DMS153 treated with DMSO at 0.1 percent for 48 hours (cell line): ENCODE measurements around the gene LPCAT2.
"Not testable (repeated sequence)": the region's sequence is repeated elsewhere in the genome, so short reads cannot be mapped to it uniquely, and the experiment has no call there.

Experiments used
- DNase-seq: peaks from one replicate; lab custom pipeline; 2025; ENCODE audit not compliant: unreplicated experiment; lab: John Stamatoyannopoulos, UW

Gene LPCAT2

DNA sequence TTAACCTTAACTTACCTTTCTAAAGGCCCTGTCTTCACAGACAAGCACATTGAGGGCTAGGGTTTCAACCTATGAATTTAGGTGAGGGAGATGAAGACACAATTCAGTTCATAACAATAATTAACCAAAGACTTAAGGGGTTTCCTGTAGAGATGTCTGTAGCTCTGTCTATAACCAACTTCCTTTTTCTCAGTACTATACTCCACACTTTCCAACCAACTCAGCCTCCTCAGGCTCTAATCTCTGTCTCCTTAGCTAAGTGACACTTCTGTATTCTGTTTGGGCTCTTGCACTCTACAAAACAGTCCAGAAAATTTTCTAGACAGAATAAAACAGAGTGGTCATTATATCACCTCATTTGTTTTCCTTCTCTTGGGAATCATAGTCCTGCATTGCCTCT lies 83.4 kb downstream of the LPCAT2 start:
- DNase-seq: no peak

DNA sequence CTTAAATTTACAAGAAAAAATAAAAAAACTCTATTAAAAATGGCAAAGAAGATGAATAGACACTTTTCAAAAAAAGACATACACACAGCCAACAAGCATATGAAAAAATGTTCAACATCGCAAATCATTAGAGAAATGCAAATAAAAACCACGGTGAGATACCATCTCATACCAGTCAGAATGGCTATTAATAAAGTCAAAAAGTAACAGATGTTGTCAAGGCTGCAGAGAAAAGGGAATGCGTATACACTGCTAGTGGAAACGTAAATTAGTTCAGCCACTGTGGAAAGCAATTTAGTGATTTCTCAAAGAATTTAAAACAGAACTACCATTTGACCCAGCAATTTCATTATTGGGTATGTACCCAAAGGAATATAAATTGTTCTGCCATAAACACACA lies 89.1 kb downstream of the LPCAT2 start:
- DNase-seq: no peak

GRCh38 chr16:55605754-55606336 lies 97.0 kb downstream of the LPCAT2 start:
- no peak for DNase-seq

- no peak for DNase-seq
Measured at GRCh38 chr16:55613613-55614335, 104.9 kb downstream of the LPCAT2 start.

DNA sequence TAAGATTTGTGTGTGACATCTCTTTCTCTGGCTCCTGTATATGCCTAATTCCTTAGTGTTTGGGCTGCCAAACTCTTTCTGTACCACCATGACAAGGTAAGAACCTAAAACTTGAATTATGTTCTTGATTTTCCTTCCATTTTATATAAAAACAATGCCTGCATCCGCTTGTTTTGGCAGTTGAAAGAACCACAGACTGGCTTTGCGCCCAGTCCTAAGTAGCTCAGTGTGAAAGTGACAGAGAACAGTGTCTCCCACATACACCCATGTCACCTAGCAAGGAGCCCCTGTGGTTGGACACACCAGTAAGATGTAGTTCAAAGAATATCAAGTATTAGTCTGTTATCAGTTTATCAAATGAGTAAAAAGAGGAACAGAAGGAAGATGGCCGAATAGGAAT lies 106.2 kb downstream of the LPCAT2 start:
- DNase-seq: no peak

DNA sequence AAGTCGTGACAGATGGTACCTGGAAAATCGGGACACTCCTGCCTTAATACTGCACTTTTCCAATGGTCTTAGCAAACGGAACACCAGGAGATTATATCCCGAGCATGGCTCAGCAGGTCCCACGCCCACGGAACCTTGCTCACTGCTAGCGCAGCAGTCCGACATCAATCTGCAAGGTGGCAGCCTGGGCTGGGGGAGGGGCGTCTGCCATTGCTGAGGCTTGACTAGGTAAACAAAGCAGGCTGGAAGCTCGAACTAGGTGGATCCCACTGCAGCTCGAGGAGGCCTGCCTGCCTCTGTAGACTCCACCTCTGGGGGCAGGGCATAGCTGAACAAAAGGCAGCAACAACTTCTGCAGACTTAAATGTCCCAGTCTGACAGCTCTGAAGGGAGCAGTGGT lies 106.8 kb downstream of the LPCAT2 start:
- not testable (repeated sequence) for DNase-seq

GRCh38 chr16:55621771-55622170 lies 112.9 kb downstream of the LPCAT2 start:
- no peak for DNase-seq

DNA sequence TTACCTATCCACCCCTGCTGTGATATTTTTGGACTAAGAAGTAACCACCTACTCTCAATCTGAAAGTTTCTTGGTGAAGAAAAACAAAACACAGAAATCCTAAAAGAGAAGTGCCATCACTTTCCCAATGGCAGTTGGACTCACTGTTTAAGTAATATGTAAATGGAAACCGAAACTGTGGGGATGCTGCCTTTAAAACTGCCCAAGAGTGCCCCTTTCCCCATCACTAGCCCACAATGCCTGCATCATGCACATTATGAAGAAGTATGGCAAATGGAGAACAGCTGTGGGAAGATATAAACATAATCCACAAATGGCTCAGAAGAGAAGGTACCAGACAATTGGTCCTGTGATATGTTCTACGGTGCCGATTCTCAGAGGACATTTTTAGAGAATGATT lies 113.4 kb downstream of the LPCAT2 start:
- no peak for DNase-seq

DNA sequence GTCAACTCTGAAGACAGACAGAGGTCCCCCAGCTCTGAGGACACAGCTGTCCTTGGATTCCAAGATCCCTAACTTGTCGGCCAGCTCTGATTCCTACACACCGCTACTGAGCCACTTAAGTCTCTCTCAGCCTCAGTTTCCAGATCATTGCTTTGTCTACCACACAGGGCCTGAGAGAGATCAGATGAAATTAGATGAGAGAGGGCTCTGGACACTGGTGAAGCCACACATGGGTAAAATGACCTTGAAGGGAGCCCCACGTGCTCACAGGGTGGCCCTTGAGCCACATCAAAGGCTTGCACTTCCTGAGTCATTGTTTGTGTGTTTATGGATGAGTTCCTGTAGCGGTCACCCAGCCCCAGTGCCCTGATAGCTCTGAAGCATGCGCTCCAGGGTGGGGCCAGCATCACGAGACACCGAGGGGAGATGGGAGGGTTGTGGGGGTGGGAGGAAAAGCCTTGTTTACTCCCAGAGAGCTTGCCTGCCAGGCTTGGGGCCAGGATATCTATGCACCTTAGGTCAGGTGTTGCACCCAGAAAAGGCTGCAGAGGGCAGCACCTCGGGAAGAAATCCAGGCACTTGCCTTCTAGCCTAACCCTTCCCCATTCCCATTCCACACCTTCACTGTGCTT lies 114.2 kb downstream of the LPCAT2 start:
- no peak for DNase-seq

DNA sequence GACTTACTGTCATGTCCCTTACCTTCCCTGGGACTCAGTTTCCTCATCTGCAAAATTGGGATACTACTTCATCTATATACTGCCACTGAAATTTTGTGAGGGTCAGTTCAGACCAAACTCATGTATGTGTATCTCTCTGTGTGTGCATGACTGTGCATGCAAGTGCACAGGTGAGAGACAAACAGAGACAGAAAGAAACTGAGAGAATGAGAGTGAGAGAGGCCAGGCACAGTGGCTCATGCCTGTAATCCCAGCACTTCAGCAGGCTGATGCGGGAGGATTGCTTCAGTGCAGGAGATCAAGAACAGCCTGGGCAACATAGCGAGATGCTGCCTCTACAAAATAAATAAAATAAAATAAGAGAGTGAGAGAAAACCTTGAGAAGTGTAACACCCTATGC lies 114.8 kb downstream of the LPCAT2 start:
- DNase-seq: no peak

GRCh38 chr16:55624696-55625095 lies 115.8 kb downstream of the LPCAT2 start:
- DNase-seq: no peak

GRCh38 chr16:55625843-55626242 lies 117.0 kb downstream of the LPCAT2 start:
- no peak for DNase-seq

DNA sequence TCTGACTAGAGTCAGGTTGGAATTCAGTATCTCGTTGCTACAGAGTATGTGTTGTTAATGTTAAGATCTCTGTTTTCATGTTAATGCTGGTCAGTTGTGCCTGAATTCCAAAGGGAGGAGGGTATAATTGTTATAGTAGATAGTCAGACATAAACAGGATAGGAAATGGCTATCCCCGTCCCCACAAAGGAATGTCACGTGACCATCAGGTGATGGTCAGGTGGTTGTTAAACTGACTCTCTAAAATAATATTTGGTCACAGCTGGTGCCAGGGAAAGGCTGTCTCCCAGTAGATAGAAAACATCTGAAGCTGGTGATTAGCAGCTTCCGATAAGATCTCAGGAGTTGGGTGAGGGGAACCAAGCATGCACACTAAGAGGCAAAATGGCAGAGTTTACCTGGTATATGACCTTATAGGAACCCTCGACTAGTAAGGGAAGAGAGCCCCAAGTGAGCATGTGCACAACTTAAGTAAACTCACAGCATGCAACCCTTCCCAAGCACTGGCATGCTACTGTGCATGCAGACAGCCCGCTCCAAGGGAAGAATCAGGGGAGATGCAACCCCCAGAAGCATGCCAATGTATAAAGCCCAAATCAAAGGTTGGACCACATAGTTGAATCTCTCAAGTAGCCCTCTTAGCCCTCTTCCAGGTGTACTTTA lies 119.6 kb downstream of the LPCAT2 start:
- no peak for DNase-seq

GRCh38 chr16:55630774-55631173 lies 121.9 kb downstream of the LPCAT2 start:
- DNase-seq: no peak

GRCh38 chr16:55632259-55632658 lies 123.4 kb downstream of the LPCAT2 start:
- DNase-seq: no peak

GRCh38 chr16:55634193-55634592 lies 125.3 kb downstream of the LPCAT2 start:
- no peak for DNase-seq
